Measurements from ENCODE around the gene SLC6A15. TPM values are rescaled to one million over a fixed set of nuclear protein-coding genes. Genes with fewer than 3 reads are reported as not detected.

SLC6A15 gene
- total and polyA plus RNA-seq, 9 of the 15 experiments (the other 6 are each of a cell fraction or from before 2014, with no cell fraction given), result not detected

- Histone ChIP-seq H3K9me1 (ENCODE audit: control insufficient read depth, insufficient read depth, low read length) (no peaks in the 10 kb centered on the region), H3K4me3 (no peak overlapping the region), H2AFZ (ENCODE audit: low read depth, low read length) (no peak overlapping the region), H3K79me2 (ENCODE audit: control insufficient read depth, insufficient read depth, low read length) (no peaks in the 10 kb centered on the region), H3K9ac (ENCODE audit: insufficient read depth in 1 of 2, low read depth in 2 of 2, low read length in 2 of 2) (no peak overlapping the region), H4K20me1 (replicated peaks; ENCODE audit: control insufficient read depth, insufficient read depth, low read length) (no peaks in the 10 kb centered on the region), H3K27ac (ENCODE audit: extremely low read depth, low read depth, low read length) (no peak overlapping the region), H3K9me3 (replicated peaks; ENCODE audit: control insufficient read depth, insufficient read depth, low read depth, low read length) (no peaks in the 10 kb centered on the region), H3K4me2 (ENCODE audit: insufficient read depth, low read length) (no peak overlapping the region), H3K4me1 (replicated peaks in 1 of 2; ENCODE audit: control insufficient read depth in 2 of 2, insufficient read depth in 2 of 2, low read length in 2 of 2) (no peaks in the 10 kb centered on the region), H3K27me3 (ENCODE audit: control insufficient read depth in 2 of 2, insufficient read depth in 2 of 2, low read length in 2 of 2) (no peaks in the 10 kb centered on the region), H3K36me3 (ENCODE audit: control insufficient read depth, insufficient read depth, low read length) (no peaks in the 10 kb centered on the region)
- CTCF ChIA-PET (ENCODE audit: low intra/inter-chr PET ratio), result no interaction called here
- POLR2A ChIA-PET, result no interaction called here
- intact Hi-C loops (cut with micrococcal nuclease), result no loop called here
- in situ Hi-C loops (cut with MboI), result no loop called here
- BruUV-seq (replicated peaks), result no TSS peak
- ATAC-seq (no peak), FAIRE-seq (no peak), DNase-seq (ENCODE audit: extremely low read depth in 1 of 4, low spot score in 3 of 4) (no peak)
- WGBS (ENCODE audit: insufficient coverage, low coverage, missing lambda C conversion rate), result 7% methylated on average over 2 of the region's 2 CpGs
- TF ChIP-seq BCOR (IDR thresholded peaks at IDR 0.05) (no peak), GTF2E2 (tag; IDR thresholded peaks at IDR 0.05) (no peak), MEIS2 (IDR thresholded peaks at IDR 0.05; ENCODE audit: partially characterized antibody) (no peak), FOXA1 (IDR thresholded peaks at IDR 0.05; ENCODE audit: borderline replicate concordance) (no peak), ZNF217 (CRISPR knock-in tag; IDR thresholded peaks at IDR 0.05) (no peak), RFX5 (IDR thresholded peaks at IDR 0.05; ENCODE audit: low read depth, low read length) (no peak), ATF3 (IDR thresholded peaks at IDR 0.05) (no peak), ATF3 (CRISPR knock-in tag; conservative IDR thresholded peaks at IDR 0.05) (no peak), FOXO4 (CRISPR knock-in tag; IDR thresholded peaks at IDR 0.05) (no peak)
- TF ChIP-seq, protein P1, sequence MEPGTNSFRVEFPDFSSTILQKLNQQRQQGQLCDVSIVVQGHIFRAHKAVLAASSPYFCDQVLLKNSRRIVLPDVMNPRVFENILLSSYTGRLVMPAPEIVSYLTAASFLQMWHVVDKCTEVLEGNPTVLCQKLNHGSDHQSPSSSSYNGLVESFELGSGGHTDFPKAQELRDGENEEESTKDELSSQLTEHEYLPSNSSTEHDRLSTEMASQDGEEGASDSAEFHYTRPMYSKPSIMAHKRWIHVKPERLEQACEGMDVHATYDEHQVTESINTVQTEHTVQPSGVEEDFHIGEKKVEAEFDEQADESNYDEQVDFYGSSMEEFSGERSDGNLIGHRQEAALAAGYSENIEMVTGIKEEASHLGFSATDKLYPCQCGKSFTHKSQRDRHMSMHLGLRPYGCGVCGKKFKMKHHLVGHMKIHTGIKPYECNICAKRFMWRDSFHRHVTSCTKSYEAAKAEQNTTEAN (CRISPR knock-in tag; IDR thresholded peaks at IDR 0.05), result no peak
- TF ChIP-seq, protein P2, sequence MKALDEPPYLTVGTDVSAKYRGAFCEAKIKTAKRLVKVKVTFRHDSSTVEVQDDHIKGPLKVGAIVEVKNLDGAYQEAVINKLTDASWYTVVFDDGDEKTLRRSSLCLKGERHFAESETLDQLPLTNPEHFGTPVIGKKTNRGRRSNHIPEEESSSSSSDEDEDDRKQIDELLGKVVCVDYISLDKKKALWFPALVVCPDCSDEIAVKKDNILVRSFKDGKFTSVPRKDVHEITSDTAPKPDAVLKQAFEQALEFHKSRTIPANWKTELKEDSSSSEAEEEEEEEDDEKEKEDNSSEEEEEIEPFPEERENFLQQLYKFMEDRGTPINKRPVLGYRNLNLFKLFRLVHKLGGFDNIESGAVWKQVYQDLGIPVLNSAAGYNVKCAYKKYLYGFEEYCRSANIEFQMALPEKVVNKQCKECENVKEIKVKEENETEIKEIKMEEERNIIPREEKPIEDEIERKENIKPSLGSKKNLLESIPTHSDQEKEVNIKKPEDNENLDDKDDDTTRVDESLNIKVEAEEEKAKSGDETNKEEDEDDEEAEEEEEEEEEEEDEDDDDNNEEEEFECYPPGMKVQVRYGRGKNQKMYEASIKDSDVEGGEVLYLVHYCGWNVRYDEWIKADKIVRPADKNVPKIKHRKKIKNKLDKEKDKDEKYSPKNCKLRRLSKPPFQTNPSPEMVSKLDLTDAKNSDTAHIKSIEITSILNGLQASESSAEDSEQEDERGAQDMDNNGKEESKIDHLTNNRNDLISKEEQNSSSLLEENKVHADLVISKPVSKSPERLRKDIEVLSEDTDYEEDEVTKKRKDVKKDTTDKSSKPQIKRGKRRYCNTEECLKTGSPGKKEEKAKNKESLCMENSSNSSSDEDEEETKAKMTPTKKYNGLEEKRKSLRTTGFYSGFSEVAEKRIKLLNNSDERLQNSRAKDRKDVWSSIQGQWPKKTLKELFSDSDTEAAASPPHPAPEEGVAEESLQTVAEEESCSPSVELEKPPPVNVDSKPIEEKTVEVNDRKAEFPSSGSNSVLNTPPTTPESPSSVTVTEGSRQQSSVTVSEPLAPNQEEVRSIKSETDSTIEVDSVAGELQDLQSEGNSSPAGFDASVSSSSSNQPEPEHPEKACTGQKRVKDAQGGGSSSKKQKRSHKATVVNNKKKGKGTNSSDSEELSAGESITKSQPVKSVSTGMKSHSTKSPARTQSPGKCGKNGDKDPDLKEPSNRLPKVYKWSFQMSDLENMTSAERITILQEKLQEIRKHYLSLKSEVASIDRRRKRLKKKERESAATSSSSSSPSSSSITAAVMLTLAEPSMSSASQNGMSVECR (CRISPR knock-in tag; IDR thresholded peaks at IDR 0.05), result no peak
- TF ChIP-seq, protein P3, sequence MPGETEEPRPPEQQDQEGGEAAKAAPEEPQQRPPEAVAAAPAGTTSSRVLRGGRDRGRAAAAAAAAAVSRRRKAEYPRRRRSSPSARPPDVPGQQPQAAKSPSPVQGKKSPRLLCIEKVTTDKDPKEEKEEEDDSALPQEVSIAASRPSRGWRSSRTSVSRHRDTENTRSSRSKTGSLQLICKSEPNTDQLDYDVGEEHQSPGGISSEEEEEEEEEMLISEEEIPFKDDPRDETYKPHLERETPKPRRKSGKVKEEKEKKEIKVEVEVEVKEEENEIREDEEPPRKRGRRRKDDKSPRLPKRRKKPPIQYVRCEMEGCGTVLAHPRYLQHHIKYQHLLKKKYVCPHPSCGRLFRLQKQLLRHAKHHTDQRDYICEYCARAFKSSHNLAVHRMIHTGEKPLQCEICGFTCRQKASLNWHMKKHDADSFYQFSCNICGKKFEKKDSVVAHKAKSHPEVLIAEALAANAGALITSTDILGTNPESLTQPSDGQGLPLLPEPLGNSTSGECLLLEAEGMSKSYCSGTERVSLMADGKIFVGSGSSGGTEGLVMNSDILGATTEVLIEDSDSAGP (CRISPR knock-in tag; IDR thresholded peaks at IDR 0.05), result no peak
- TF ChIP-seq, protein P4, sequence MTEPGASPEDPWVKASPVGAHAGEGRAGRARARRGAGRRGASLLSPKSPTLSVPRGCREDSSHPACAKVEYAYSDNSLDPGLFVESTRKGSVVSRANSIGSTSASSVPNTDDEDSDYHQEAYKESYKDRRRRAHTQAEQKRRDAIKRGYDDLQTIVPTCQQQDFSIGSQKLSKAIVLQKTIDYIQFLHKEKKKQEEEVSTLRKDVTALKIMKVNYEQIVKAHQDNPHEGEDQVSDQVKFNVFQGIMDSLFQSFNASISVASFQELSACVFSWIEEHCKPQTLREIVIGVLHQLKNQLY (CRISPR knock-in tag; conservative IDR thresholded peaks at IDR 0.05), result no peak
Observed at GRCh38 chr12:84860718-84861117, 51.9 kb downstream of the SLC6A15 start.

Data from K562 (cell line).